CD4-positive, alpha-beta T cell treated with Interferon gamma for 1 hour (primary cell): Measurements from ENCODE around the gene TMEM63A.
"Not testable (repeated sequence)": the region's sequence is repeated elsewhere in the genome, so short reads cannot be mapped to it uniquely, and the experiment has no call there.

ENCODE experiments used
- DNase-seq: peaks from one replicate; pipeline ENCODE4 v3.0.0-alpha.2; 2020

TMEM63A gene

GRCh38 chr1:225816643-225817538, 65.3 kb downstream of the TMEM63A start:
- no peak for DNase-seq

- no peak for DNase-seq
Measured at GRCh38 chr1:225815526-225816178, 66.5 kb downstream of the TMEM63A start.

- not testable (repeated sequence) for DNase-seq
Measured at GRCh38 chr1:225815090-225815489, 67.1 kb downstream of the TMEM63A start.

GRCh38 chr1:225814381-225814780, 67.8 kb downstream of the TMEM63A start:
- no peak for DNase-seq

GRCh38 chr1:225813214-225813964, 68.8 kb downstream of the TMEM63A start:
- DNase-seq, result no peak

- DNase-seq, result no peak
Measured at GRCh38 chr1:225812488-225813213, 69.5 kb downstream of the TMEM63A start.

GRCh38 chr1:225811622-225812487, 70.3 kb downstream of the TMEM63A start:
- DNase-seq, result no peak

GRCh38 chr1:225810579-225811538, 71.3 kb downstream of the TMEM63A start:
- DNase-seq, result not testable (repeated sequence)

- DNase-seq, result peak; percentile 46
Measured at GRCh38 chr1:225809842-225810578, 72.2 kb downstream of the TMEM63A start, which contains the start of gene EPHX1. Gene EPHX1 (plus strand): TSS chr1:225810124. CDS start chr1:225828730, 18,606 bp downstream.

GRCh38 chr1:225808136-225808535, 74.0 kb downstream of the TMEM63A start:
- no peak for DNase-seq

GRCh38 chr1:225806736-225807135, 75.4 kb downstream of the TMEM63A start:
- not testable (repeated sequence) for DNase-seq

- DNase-seq, result no peak
Measured at GRCh38 chr1:225806249-225806648, 75.9 kb downstream of the TMEM63A start.

GRCh38 chr1:225801146-225801545, 81.0 kb downstream of the TMEM63A start:
- DNase-seq, result not testable (repeated sequence)

- not testable (repeated sequence) for DNase-seq
Measured at GRCh38 chr1:225796097-225796496, 86.1 kb downstream of the TMEM63A start.
